NCI-H146 treated with DMSO at 0.1 percent for 48 hours (cell line): ENCODE measurements around the gene HDAC4.

ENCODE experiments used
- DNase-seq: peaks from one replicate; lab custom pipeline; 2025; ENCODE audit not compliant: unreplicated experiment; lab: John Stamatoyannopoulos, UW

Gene HDAC4

DNA sequence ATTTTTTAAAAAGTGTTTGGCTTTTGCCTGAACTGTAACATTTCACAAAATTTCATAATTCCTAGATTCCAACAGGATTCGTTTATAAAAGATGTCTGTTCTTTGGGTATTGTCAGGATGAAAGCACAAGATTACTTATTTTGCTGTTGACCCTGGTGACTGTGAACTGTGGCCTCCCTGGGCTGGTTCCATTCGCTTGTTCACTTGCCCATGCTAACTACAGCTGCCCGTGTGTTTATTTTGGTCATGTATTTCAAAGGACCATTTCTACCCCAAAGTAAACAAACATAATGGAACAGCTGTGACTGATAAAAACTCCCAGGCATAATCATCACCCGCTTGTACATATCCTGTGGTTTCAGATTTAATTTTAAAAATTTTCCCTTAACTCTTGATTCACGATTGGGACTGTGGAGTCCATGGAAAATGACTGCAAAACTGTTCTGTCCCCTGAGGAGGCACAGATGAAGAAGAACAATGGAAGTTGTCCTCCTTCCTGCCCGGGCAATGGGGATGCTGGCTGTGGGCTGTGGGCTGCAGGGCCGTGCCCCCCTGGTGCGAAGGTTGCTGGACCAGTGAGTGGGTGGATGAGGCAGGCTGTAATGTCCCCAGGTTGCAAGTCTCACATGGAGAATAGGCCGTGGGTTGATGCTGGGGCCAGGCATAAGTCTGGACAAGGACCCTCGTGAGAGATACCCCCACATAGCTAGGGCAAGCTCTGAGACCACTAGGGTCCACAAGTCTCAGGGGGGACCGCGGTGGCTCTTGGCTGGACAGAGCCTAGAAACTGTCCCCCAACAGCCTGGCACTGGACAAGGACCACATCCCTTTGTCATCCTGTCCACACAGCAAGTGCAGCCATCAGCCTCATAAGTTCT, 28.9 kb upstream of the HDAC4 start:
- DNase-seq: peak; percentile 59

DNA sequence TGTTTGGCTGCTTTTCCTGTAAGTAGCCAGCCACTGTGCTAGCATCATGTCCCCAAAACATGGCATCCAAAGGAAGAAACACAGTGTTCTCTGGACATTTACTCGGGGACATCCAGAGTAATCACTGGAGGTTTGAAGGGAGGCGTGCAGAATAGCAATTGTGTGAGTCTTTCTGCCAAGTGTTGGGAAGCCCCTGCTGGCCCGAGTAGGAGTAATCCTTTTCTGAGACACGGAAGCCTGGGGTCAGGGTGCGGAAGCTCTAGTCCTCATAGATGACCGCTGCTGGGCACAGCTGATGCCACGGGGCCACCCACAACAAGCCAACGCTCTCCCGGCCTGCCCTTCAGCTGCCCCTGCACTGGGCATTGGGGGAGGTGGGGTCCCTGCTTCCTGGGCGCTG, 24.8 kb upstream of the HDAC4 start:
- DNase-seq: no peak

DNA sequence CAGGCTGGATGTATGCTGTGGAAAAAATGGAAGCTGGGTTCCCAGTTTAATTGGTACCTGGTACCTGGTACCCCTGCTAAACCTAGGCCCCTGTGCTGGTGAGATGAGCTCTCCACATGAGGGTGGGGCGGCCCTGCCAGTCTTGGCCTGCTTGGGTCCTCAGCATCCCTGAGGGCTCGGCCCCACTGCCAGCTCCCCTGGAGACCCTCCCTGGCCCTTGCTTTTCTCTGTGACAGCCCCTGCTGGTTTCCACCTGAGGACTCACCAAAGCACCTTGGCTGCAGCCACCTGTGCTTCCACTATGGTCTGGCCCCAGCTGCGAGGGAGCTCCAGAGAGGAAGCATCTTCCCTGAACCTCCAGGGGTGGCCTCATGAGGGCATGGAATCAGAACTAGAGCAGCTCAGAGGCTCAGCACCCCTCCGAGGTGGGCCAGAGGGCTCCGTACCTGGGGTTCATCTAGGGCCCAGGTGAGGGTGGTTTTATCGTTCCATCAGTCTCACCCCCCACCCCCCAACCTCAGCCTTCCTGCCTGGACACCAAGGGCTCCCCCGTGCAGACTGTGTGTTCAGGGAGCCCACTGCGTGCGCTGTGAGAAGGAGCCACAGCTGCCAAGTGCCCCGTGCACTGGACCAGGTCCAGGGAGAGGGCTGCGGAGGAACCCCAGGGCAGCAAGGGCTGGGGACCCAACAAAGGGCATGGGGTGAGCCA, 23.7 kb upstream of the HDAC4 start:
- no peak for DNase-seq

DNA sequence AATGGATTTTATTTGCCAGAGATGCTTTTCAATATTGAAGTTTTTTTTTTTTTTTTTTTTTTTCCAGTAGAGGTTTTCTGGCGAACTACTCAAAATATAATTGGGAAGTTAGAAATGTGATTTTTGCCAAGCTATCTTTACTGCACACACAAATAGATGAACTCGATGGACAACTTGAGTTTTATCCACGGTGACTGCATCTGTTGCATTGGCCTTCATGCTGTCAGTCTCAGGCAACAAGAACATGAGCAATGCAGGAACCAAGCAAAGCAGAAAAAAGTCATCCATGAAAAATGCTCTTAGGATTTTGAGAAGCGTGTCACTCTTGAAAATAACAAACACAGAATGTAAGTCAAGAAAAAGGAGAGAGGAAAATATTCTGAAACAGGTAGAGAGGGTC, 22.7 kb upstream of the HDAC4 start:
- no peak for DNase-seq

DNA sequence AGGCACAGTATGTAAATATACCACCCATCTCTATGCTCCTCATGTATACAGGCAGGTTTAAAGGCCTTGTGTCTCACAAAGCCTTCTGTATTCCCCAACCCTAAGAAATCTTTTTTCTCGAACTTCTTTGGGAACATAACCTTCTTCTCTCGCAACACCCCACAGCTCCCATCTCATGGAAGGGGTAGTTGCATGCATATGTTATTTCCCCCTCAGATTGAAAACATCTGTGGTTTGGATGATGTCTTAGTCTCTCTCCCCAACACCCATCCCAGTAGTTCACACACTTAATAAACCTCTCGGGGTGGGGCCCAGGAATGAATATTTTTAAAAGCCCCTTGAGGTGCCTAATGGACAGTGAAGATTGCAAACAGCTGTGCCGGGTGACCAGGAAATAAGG, 21.0 kb upstream of the HDAC4 start:
- no peak for DNase-seq

DNA sequence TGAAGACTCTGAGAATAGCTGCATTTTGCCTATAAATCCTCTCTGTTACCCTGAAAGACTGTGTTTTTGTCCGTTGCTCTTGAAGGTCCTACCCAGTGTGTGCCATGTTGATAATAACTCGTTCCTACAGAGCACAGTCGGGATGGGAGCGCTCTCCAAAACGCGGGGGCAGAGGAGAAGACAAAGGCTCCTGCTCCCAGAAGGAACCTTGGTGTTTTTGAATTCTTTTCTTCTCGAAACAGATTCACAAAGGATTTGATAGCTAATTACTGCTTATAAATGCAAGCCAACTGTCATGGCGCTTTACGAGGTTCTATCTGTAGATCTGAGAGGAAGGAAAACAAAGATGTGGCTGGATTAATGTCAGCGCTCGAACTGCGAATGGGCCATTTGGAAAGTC, 19.3 kb upstream of the HDAC4 start:
- DNase-seq: no peak

DNA sequence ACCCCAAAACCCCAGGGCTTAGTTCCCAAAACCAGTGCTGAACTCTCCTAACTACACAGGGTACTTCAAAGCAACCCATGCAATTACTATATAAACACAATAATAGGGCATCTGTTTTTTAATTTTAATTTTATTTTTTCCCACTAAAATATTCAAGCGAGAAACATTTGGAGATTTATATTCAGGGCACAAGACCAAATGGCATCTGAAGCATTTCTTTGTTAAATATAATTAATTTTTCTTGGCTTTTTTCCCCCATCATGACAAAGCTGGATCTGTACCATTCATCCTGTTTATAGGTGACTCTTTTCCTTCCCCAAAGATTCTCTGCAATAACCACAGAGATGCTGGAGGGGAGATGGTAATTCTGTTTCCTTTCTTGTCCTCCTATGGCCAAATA, 18.1 kb upstream of the HDAC4 start:
- no peak for DNase-seq

DNA sequence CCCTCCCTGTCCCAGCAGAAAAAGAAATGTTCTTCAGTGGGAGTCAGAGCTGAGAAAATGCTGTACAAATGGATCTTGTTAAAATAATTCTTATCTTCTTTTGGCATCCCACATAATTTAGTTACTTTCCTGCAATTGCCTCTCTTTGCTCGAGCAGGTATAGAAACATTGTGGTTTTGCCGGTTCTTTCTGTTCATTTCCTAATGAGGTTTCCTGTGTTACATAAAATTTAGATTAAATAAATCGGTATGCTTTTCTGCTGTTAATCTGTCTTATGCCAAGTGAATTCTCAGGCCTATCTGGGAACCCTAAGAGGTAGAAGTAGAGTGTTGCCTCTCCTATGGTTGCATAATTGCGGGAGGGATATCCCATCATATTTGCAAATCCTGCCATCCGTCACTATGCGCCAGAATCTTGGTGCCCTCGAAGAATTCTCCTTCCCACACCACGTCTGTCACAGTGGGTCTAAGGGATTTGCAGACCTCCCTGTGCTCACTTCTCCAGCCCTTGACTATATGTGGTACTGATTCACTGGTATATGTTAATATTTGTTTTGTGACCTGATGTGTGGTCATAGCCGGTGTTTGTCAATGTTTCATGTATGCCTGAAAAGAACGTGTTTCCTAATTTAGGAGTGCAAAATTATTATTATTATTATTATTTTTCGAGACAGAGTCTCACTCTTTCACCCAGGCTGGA, 12.2 kb upstream of the HDAC4 start:
- DNase-seq: no peak

DNA sequence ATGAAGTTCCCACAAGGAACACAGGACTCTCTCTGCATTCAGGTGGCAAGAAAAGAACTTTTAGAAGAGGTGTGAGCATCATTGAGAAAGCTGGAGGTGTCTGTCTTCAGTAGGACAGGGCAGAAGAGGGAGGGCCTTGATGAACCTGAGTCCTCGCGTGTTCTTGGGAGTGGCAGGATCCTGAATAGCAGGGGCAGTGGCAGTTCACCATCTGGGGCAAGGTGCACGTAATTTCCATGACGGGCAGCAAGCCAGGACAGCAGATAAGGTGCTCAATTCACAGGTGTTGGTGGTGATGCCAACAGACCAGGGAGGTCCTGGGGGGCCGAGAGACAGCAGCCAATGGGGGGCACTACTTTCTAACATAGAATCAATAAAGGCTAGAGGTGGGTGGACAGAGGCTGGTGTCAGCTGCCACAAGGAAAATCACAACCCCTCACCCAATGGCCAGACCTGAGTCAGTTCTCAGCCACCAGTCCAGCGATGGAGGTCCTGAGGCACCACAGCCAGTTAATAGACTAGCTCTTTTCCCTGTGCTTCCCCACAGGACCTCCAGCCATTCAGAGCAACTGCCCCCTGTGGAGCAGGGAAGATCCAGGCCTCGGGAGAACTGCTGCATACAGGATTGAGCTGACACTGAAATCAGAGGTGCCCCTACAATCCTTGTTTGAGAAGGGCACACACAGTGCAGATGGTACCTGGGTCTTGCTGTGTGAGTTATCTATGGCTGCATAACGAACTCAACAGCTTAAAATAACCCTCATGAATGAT, 10.9 kb upstream of the HDAC4 start:
- DNase-seq: no peak

DNA sequence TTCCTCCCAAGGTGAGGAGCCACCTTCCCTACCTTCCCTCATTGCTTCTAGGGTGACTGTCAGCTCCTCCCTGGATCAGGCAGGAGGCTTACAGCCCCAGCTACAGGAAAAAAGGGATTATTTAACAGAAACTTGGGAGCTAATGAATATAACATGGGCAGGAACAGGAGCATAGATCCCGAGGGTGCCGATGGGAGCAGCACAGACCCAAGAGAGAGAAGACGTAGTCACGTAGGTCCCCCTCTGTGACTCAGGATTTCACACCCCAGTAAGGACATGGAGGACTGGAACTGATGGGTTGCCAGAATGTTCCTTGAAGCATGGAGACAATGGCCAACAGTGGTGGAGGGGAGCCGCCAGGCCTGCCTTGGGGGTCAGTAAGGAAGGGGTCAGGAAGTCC, 10.3 kb upstream of the HDAC4 start:
- no peak for DNase-seq

DNA sequence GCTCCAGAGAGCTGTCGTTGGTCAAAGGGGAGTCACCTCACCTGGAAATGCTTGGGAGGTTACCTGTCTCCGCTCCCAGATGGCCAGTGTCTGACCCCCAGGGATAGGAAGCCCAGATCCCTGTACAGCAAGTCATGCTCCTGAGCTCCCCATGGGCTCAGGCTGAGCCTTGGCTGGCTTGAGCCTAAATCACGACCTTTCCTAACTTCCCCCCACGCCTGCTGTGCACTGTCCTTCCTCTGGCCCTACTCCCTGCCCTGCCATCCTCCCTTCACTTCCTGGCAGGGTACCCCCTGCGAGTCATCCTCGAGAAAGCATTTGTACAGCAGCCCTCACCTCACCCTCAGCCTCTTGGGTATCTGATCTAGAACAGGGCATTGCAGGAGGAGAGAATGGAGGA, 9.2 kb upstream of the HDAC4 start:
- DNase-seq: no peak

DNA sequence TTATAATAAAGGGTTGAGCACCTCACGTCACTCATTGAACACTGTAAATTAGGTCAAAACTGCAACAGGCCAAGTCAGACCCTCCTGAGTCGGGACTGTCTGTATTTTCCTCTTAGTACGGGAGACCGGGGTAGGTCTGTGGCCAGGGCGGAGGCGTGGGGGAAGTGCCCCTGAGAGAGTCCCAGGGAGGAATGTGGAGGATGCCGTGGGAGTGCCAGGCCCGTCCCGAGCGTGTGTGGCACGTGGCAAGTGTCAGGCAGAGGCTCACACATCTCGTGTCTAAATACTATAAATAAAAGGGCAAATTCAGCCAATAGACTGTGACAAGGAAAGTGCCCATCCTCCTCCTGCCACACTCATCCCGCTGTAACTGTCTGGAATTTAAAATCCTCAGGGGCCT, 6.3 kb upstream of the HDAC4 start:
- no peak for DNase-seq

DNA sequence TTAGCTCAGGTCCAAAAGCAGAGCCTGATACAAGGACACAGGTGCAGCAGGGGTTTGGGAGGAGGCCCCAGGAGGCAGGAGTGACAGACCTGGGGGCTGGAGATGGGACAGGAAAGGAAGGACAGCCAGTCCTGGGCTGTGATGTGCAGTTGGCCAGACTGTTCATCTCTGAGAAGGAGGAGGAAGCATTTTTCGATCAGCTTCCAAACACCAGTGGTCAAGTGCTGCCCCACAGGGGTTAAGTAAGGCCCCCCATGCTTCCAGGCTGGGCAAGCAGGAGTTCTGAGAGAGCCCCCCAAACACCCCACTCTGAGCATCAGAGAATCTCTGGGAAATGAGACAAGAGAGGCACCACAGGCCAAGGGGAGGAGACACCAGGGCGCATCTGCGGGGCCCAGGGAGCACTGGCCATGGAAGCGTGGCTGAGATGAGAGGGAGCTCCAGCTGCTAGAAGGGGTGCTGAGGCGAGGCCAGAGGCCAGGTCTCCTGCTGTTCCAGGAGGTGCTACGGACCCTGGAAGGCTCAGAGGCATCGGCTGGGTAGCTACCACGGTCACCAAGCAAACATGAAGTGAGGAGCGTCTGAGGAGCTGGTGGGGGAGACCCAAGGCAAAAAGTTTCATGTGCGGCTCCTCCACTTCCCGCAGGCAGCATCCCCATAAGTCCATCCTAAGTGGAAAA, 5.6 kb upstream of the HDAC4 start:
- no peak for DNase-seq

DNA sequence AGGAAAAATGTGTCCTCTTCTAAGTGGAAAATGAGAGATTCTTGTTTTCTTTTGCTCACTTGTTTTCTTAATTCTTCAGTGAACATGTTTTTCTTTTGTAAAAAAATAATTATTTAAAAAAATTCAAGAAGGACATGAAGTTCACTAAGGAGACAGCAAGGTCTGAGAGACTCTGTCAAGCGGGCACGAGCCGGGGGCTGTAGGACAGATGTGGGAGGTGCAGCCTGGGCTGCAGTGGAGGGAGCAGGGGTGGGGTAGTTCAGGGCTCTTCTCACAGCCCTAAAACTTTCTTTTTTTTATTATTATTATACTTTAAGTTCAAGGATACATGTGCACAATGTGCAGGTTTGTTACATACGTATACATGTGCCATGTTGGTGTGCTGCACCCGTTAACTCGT, 4.3 kb upstream of the HDAC4 start:
- DNase-seq: no peak

DNA sequence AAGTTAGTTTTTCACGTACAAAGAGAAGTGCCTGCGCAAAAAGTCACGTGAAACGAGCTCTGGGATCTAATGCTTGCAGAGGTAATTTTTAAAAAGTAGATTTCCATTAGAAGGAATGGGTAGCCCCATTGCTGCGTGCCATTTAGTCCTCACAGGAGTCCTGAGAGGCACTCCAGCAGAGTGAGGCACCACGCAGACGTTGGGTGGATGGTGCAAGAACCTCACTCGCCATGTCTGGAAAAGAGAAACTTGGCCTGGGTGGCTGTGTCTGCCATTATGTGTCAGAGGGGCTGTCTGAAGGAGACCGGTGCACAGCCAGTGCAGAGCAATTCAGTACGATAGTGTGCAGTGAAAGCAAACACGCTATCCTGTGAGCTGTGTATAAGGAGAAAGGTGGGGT, 1.8 kb upstream of the HDAC4 start:
- DNase-seq: no peak

DNA sequence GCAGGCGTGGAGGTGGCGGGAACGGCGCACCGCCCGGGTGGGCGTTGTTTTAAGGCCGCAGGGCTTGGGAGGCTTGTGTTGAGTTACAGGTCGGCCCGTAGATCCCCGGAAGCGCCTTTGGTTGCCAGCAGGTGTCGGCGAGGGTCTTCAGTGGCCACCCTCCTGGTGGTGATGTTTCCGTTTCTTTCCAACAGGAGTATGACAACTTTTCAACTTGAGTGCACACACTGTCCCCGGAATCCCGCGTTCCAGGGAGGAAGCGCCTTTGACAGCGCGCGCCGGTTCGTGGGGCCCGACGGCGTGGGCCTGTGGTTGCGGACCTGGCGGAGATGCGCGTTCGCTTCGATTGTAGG, 1.0 kb upstream of the HDAC4 start:
- DNase-seq: no peak

DNA sequence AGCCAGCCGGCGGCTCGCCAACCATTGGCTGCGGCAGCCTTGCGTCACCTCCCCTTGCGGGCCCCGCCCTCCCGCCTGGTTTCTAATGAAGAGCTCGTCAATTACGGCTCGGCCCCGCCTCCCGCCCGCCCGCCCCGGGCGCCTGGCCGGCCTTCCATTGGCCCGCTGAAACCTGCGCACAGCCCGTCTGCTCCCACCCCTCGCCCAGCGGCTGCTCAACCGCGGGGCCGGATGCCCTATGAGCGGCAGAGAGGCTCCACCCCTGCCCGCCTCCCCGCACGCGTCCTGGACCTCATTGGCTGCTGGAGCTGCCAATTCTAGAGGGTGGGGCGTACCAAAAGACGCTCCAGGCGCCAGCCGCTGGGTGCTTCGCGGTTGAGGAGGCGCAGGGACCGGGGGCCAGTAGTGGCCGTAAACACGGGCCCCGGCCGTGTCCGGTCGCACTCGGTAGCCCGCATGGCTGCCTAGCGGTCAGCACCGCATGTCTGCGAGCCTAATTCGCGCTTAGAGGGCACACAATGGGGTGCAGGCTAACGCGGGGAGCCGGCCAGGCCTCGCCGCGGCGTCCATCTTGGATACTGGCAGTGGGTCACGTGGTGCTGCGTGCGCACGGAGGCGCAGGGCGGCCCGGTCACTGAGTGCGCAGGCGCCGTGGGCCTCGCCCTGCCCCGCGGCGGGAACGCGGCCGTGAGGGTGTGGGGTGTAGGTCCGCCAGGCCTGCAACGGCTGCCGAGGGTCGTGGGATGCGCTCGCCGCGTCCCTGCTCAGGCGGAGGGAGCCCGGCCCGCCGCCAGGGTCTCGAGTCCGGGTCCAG, 454 bp upstream of the HDAC4 start:
- peak; percentile 88 for DNase-seq

DNA sequence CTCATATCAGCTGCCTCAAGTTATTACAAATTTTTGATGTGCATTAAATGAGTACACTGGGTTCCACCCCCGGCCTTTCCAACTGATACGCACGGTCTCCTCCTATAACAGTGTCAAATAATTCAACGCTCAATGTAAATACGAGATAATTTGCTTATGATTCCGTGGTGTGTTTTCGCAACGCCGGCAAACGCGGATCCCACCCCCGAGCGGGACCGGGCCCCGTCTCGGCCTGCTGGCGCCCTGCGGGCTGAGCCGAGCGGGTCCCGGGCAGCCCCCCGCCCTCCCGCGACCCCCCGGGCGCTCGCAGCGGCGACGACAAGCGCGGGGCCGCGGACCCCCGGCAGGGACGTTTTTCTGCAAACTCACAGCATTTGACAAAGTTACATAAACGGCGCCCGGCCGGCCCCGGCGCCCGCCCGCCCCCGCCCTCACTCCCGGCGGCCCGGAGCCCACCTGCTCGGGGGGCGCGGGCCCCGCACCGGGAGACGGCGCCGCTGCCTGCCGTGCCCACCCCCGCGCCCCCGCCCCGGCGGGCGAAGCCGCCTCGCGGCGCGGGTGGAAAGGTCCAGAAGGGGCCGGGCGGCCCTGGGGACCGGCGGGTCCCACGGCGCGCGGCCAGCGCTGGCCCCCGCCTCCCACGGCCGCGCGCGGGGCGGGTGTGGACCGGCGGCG, 762 bp downstream of the HDAC4 start:
- DNase-seq: peak; percentile 30

DNA sequence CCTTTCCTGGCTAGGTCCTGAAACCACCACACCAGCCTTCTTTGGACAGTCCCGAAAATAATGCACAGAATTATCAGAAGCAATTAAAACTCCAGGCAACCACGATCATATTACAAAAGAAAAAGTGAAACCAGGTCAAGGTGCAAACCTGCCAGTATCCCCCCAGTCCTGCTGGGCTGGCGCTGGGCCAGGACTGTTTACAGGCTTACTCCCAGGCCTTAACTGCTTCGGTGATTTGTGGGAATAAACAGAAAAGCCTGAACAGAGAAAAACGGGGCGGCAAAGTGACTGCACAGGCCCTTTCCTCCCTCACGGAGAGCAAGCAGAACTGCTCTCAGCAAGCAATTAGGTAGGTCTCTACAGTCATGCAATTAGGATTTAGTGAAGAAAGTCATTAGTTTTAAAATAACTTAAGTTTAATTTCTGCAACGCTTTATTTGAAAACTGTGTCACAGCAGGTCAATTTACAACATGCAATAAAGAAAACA, 1.3 kb downstream of the HDAC4 start:
- DNase-seq: peak; percentile 58
